Activated naive CD8-positive, alpha-beta T cell (primary cell): ENCODE measurements around the gene PLEKHM3.
"Not testable (repeated sequence)": the region's sequence is repeated elsewhere in the genome, so short reads cannot be mapped to it uniquely, and the experiment has no call there.

Experiments
- H3K27ac Mint-ChIP-seq: one replicate; pipeline ENCODE4 v1.8.0; 2021; ENCODE audit warnings: mixed read lengths
- H3K27me3 Mint-ChIP-seq: one replicate; pipeline ENCODE4 v1.8.0; 2021; ENCODE audit warnings: mixed read lengths
- H3K36me3 Mint-ChIP-seq: one replicate; pipeline ENCODE4 v1.8.0; 2021; ENCODE audit warnings: mixed read lengths
- H3K4me1 Mint-ChIP-seq: one replicate; pipeline ENCODE4 v1.8.0; 2021; ENCODE audit warnings: low read depth, mixed read lengths
- H3K4me3 Mint-ChIP-seq: one replicate; pipeline ENCODE4 v1.8.0; 2021; ENCODE audit warnings: mild to moderate bottlenecking, mixed read lengths
- H3K9me3 Mint-ChIP-seq: one replicate; pipeline ENCODE4 v1.8.0; 2021; ENCODE audit warnings: low read depth, mixed read lengths

PLEKHM3 gene

GRCh38 chr2:207825045-207825954, 200.0 kb downstream of the PLEKHM3 start:
- Mint-ChIP-seq H3K27ac (no peak overlapping the region), H3K4me1 (no peaks in the 10 kb centered on the region), H3K4me3 (no peak overlapping the region), H3K27me3 (no peaks in the 10 kb centered on the region), H3K9me3 (no peaks in the 10 kb centered on the region), H3K36me3 (peaks cover 15% of the 10 kb centered on the region)

DNA sequence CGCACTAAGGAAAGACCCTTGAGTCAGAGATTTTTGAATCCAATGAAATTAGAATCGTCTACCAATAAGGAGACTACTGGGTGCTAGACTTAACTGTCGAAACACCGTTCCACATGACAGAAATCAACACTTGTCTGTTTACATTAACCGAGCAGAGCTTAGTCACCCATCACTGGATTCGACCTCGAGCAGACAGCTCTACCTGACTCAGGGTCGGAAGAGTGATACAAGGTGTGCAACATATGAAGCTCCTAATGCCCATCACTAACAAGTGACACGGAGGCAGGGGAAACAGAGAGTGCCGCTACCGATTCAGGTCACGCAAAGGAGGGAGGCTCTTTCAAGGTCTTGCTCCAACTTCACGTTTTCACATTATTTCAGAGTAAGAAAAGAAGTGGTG, 201.5 kb downstream of the PLEKHM3 start:
- no peaks in the 10 kb centered on the region for H3K27me3 Mint-ChIP-seq
- H3K36me3 Mint-ChIP-seq: peaks cover 15% of the 10 kb centered on the region
- H3K4me1 Mint-ChIP-seq: no peaks in the 10 kb centered on the region
- H3K27ac Mint-ChIP-seq: no peak overlapping the region
- no peak overlapping the region for H3K4me3 Mint-ChIP-seq
- no peaks in the 10 kb centered on the region for H3K9me3 Mint-ChIP-seq

- Mint-ChIP-seq H3K4me1 (no peaks in the 10 kb centered on the region), H3K4me3 (no peak overlapping the region), H3K36me3 (peaks cover 13% of the 10 kb centered on the region), H3K27ac (no peak overlapping the region), H3K27me3 (no peaks in the 10 kb centered on the region), H3K9me3 (no peaks in the 10 kb centered on the region)
These were observed 205.2 kb downstream of the PLEKHM3 start for GRCh38 chr2:207819839-207820784.

DNA sequence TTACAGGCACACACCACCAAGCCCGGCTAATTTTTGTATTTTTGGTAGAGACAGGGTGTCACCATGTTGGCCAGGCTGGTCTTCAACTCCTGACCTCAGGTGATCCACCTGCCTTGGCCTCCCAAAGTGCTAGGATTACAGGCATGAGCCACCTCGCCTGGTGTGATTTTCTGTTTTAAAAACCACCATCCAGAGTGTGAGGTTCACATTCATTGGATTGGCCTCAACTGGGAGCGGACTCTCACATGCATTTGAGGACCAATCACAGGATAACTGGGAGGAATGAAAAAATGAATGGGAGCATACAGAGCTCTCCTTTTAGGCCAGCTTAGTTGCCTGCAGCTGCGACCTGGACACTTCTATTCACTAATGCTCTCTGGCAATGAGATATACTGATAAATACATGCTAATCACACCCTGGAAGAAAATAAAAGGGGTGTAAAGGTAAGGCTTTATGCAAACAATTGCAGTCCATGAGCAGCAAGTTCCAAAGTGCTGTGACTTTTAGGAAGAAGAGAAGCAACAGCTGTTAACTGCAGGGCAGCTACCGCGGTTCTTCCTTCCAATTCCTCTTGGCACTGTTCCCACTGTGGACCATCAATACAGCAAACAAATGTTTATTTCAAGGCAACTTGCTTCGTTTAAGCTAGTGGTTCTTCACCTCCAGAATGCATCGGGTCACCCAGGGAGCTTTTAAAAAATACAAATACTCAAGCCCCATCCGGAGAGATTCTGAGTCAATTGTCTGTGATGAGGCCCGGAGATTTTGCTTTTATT, 206.1 kb downstream of the PLEKHM3 start:
- Mint-ChIP-seq H3K27me3 (no peaks in the 10 kb centered on the region), H3K27ac (no peak overlapping the region), H3K4me3 (no peak overlapping the region), H3K9me3 (no peaks in the 10 kb centered on the region), H3K4me1 (no peaks in the 10 kb centered on the region), H3K36me3 (peaks cover 13% of the 10 kb centered on the region)

DNA sequence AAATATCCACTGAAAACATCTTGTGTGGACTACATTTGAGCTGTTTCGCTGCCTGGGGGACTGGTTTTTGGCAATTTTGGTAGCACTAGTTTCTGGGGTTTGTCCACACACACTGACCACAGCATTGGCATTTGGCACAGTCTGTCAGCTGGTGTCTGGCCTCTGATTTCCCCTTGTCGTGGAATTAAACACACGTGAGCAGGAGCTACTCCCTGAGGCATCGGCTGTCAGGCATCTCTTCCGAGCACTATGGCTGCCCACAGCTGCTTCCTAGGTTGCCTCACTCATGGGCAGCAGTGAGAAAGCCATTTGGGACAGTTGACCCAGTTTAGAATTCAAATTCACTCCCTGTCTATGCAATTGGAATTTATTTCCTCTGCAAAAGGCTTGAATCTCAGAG, 208.8 kb downstream of the PLEKHM3 start:
- Mint-ChIP-seq H3K27ac (no peak overlapping the region), H3K36me3 (peaks cover 2% of the 10 kb centered on the region), H3K4me1 (no peaks in the 10 kb centered on the region), H3K27me3 (no peaks in the 10 kb centered on the region), H3K9me3 (no peaks in the 10 kb centered on the region), H3K4me3 (no peak overlapping the region)

GRCh38 chr2:207815254-207815653, 210.1 kb downstream of the PLEKHM3 start:
- H3K27me3 Mint-ChIP-seq: no peaks in the 10 kb centered on the region
- H3K36me3 Mint-ChIP-seq: peaks cover 2% of the 10 kb centered on the region
- H3K9me3 Mint-ChIP-seq: no peaks in the 10 kb centered on the region
- no peak overlapping the region for H3K4me3 Mint-ChIP-seq
- H3K27ac Mint-ChIP-seq: no peak overlapping the region
- H3K4me1 Mint-ChIP-seq: no peaks in the 10 kb centered on the region

- Mint-ChIP-seq H3K4me1 (no peaks in the 10 kb centered on the region), H3K4me3 (no peak overlapping the region), H3K9me3 (no peaks in the 10 kb centered on the region), H3K27me3 (no peaks in the 10 kb centered on the region), H3K36me3 (peaks cover 2% of the 10 kb centered on the region), H3K27ac (no peak overlapping the region)
These were observed 211.4 kb downstream of the PLEKHM3 start for GRCh38 chr2:207813942-207814341.

GRCh38 chr2:207813221-207813916, 212.0 kb downstream of the PLEKHM3 start:
- no peaks in the 10 kb centered on the region for H3K9me3 Mint-ChIP-seq
- H3K4me1 Mint-ChIP-seq: no peaks in the 10 kb centered on the region
- peaks cover 2% of the 10 kb centered on the region for H3K36me3 Mint-ChIP-seq
- H3K27ac Mint-ChIP-seq: no peak overlapping the region
- H3K4me3 Mint-ChIP-seq: no peak overlapping the region
- H3K27me3 Mint-ChIP-seq: no peaks in the 10 kb centered on the region

- no peaks in the 10 kb centered on the region for H3K9me3 Mint-ChIP-seq
- peaks cover 2% of the 10 kb centered on the region for H3K36me3 Mint-ChIP-seq
- no peak overlapping the region for H3K4me3 Mint-ChIP-seq
- H3K27ac Mint-ChIP-seq: no peak overlapping the region
- H3K27me3 Mint-ChIP-seq: no peaks in the 10 kb centered on the region
- no peaks in the 10 kb centered on the region for H3K4me1 Mint-ChIP-seq
These were observed 212.6 kb downstream of the PLEKHM3 start for GRCh38 chr2:207812726-207813080.

DNA sequence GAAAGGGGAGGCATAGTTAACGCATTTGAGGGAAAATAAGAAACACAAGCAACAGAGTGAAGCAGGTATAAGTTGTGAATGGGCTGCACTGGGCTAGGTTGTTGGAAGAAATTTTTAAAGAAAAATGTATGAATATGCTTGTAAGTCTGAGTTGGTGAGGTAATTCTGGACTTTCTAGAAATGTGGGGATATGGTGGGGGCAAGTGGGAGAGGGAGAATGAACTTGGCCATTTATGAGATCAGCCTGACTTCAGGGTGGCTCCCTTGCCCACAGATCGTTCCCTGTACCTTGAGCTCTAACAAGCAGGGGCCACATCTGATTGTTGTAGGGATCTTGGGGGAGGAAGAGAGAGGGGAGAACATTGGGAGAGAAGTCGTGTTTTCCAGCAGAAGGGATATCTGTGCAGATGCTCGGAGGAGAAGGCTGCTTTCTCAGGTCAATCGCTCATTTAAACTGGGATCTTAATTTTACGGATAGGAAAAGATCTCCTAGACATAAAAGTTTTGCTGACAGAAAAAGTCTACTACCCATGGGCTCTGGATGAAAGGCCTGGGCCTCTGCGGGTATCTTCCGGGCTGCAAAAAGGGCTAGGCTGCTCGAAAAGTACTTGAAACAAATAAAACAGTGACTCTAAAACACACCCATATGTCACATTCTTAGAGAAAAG, 213.1 kb downstream of the PLEKHM3 start:
- no peak overlapping the region for H3K4me3 Mint-ChIP-seq
- no peaks in the 10 kb centered on the region for H3K9me3 Mint-ChIP-seq
- no peaks in the 10 kb centered on the region for H3K27me3 Mint-ChIP-seq
- peaks cover 2% of the 10 kb centered on the region for H3K36me3 Mint-ChIP-seq
- H3K4me1 Mint-ChIP-seq: no peaks in the 10 kb centered on the region
- H3K27ac Mint-ChIP-seq: no peak overlapping the region

DNA sequence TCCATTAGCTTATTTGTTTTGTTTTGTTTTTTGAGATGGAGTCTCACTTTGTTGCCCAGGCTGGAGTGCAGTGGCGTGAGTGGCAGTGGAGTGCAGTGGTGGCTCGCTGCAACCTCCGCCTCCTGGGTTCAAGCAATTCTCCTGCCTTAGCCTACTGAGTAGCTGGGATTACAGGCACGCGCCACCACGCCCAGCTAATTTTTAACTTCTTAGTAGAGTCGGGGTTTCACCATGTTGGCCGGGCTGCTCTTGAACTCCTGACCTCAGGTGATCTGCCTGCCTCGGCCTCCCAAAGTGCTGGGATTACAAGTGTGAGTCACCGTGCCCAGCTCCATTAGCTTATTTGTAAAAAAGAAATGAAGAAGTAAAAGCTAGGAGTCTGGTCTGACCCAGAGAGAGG, 213.7 kb downstream of the PLEKHM3 start:
- H3K36me3 Mint-ChIP-seq, H3K4me3 Mint-ChIP-seq, H3K9me3 Mint-ChIP-seq, H3K27me3 Mint-ChIP-seq, H3K4me1 Mint-ChIP-seq, H3K27ac Mint-ChIP-seq: not testable (repeated sequence)

- Mint-ChIP-seq H3K27ac (no peak overlapping the region), H3K4me1 (no peaks in the 10 kb centered on the region), H3K36me3 (no peaks in the 10 kb centered on the region), H3K9me3 (no peaks in the 10 kb centered on the region), H3K4me3 (no peak overlapping the region), H3K27me3 (no peaks in the 10 kb centered on the region)
These were observed 215.0 kb downstream of the PLEKHM3 start for GRCh38 chr2:207810200-207810788.

DNA sequence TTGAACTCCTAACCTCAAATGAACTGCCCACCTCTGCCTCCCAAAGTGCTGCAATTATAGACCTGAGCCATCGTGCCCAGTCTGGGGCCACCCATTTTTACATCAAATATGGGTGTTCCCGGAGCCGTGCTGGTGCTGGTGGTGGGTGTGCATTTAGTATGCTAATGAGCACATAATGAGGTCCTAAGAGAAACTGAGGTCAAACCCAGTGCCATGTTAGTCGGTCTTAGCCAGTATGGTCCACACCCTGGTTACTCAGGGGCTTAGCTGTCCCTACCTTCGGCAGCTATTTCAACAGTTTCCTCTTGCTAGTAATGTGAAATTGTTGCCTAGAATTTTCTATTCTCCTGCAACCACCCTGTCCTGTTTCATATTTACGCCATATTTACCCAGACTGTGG, 217.2 kb downstream of the PLEKHM3 start:
- no peaks in the 10 kb centered on the region for H3K36me3 Mint-ChIP-seq
- H3K4me1 Mint-ChIP-seq: no peaks in the 10 kb centered on the region
- H3K9me3 Mint-ChIP-seq: no peaks in the 10 kb centered on the region
- no peak overlapping the region for H3K27ac Mint-ChIP-seq
- no peaks in the 10 kb centered on the region for H3K27me3 Mint-ChIP-seq
- H3K4me3 Mint-ChIP-seq: no peak overlapping the region
